Stimulated activated CD8-positive, alpha-beta memory T cell treated with anti-CD3 and anti-CD28 coated beads, Interleukin-7, amount 100 ng/mL, for 1 hour (primary cell): ENCODE data around the gene IRF2.

Experiments used
- DNase-seq, 2 donors: peaks; one replicate each; pipeline ENCODE4 v3.0.0-alpha.2; 2020; ENCODE audit warnings: low read depth in 2 of 2

IRF2 gene

DNA sequence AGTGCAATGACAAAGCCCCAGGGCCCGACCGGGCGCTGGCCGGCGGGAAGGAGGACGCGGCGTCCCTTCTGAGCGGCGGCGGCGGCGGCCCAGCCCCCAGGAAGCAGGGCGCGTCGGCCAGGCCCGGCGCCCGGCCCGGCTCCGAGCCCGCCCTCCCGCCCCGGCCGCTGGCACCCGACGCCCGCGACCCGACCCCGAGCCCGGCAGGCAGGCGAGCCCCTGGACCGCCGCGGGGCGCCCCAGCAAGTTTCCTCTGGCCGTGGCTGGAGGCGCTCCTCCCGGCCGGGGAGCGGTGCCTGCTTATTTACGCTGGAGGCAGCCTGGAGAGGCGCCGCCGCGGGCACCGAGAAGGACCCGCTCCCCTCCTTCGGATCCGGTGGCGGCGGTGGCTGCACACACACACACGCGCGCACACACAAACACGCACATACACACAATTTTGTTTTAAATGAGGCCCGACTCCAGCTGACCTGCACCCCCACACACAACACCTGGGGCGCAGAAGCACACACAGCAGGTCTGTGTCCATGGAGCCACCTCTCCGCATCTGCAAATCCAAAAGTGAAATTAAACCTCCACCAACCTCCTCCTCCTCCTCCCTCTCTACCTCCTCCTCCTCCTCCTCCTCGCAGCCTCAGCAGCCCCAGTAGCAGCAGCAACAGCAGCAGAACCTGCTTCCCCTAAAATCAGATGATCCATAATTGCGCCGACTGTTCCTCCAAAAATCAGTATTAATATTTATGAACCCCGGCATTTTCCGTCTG is 669 bp downstream of the IRF2 start:
- DNase-seq, result peak in 1 of 2 donors; percentile 13

DNA sequence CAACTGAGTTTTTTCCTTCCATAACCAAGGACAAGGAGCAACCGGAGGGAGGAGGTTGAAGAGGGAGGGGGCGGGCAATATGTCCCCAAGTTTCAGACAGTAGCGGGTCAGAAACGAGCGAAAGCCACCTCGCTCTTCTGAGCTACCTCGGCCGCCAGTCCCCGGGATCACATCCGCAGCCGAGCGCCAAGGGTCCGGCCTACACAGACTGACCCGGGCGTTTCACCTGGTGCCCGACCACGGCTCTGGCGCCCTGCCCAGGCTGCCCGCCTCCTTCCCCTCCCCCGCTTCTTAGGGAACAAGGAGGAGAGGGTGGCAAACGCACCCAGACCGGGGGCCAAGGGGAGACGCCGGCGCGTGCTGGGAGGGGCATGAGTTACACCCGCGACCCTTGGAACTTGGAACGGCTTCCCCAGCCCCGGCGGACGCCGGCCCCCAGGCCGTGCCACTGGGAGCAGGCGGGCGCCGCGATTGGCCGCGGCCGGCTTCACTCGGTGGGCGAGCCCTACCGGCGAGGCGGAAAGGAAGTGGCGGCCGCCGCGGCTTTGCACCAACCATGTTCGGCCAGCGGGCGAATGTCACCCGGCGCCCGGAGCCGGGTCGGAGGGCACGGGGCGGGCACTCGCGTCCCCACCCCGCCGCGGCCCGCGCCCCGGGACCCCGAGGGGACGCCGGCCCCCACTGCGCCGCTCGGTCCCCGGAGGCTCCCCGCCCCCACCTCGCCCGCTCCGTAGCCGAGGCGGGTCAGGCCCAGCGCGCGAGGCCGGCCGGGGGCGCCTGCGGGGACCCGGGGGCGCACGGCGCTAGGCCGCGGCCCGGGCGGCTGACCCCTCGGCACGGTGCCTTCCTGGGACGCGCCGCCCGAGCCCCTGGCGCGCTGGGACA is 1.5 kb downstream of the IRF2 start:
- peak in 1 of 2 donors; percentile 17 for DNase-seq

DNA sequence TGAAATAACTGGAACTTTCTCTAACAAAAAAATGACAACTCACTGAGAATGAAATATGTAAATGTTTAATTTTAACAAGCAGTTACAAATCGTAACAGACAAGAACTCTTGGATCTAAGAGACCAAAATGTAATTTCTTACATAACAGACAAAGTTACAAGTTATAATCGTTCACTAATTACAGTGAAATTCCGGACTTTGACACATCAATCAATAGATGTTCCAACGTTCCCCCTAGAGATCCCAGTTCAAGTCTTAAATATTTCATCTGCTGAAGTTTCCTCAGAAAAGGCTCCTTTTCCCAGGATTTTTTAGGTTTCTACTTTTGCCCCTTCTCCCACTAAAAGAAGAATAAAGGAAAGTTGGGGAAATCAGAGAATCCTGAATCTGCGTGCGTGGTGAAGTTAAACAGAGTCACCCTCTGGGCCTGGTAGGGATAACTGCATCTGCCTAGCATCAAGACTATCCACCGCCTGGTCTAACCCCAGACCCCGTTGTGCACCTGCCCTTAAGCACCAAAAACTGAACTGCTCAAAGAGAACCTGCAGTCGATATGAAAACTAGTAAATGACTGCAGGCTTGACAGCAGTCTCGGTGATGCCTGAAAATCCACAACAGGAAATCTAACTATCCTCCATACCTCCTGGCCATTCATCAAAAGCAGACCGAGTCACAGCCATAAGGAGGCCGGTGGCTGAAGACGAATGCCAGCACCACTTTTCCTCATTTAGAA is 2.3 kb downstream of the IRF2 start:
- no peak for DNase-seq

DNA sequence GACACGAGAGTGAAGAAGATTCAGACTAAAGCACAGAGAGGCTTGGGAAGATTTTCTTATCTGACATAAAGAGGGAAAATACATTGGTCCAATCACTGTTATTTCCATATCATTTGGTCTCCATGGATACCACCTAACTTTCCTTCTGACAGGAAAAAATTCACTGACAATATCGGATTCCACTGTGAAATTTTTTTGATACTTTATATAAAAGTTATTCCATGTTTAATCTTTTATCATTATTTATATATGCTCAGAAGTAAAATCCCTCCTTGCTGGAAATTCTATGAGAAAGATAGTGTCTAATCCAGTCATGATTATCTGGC is 3.6 kb downstream of the IRF2 start:
- no peak for DNase-seq

DNA sequence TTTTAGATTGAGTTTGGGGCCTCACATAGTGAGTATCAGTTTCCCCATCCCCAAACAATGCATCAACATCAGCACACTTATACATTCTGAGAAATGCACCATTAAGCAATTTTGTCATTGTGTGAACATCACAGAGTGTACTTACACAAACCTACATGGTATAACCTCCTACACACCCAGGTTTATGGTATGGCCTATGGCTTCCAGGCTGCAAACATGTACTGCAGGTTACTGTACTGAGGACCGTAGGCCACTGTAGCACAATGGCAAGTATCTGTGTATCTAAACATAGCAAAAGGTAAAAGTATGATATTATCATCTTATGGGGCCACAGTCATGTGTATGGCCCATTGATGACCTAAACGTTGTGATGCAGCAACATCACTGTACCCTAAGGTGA is 7.7 kb downstream of the IRF2 start:
- no peak for DNase-seq

DNA sequence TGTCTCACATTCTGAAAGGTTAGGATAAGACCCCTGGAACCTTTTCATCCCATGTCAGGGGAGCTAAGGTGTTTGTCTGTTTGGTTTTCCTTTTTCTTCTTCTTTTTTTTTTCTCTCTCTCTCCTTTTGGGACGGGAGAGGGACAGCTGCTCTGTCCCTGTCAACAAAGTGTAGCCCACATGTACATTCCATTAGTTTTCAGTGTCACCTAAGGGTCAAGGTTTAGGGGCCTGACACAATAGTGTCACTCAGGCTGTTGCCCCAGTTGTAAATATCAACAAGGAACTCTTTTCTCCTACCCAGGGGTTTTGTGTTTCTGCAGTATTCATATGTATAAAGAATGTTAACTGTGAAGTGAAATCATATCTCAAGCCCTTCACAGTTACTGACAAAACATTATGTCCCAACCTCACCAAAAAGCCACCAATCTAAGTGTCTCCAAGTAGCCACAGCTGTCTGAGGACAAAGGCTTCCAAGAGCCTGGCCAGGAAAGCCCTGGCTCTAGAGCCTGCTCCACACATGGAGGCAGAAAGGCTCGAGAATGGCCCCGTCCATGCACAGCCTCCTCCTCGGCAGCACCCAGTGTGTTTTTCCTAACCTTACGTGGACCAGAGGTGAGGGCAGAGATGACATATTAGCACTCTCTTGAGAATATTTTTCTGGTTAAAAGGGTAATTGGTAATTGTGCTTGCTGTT is 9.4 kb downstream of the IRF2 start:
- no peak for DNase-seq

DNA sequence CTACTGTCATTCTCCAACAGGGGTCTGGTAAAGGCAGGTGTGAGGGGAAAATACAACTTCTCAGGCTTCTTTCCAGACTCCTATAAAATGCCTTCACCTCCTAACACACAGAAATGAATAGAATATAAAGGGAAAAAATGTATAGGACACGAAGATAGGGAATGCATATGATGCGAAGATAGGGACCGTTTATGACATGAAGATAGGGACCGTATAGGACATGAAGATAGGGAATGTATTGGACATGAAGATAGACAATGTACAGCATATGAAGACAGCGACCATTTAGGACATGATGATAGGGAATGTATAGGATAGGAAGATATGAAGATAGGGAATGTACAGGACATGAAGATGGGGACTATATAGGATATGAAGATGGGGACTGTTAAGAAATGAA is 10.5 kb downstream of the IRF2 start:
- no peak for DNase-seq

DNA sequence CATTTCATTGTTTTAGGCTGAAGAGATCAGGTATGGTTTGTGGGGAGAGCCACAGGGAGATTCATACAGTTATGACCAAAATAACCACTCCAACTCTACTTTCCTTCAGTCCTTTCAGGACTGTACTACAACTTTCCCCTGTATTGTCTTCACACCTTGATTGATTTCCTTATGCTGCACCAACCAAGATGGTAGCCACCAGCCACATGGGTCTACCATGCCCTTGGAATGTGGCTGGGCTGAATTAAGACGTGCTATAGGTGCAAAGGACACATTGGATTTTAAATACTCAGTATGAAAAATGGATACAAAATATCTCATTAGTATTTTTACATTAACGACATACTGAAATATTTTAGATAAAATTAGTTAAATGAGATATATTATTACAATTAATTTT is 11.2 kb downstream of the IRF2 start:
- no peak for DNase-seq

DNA sequence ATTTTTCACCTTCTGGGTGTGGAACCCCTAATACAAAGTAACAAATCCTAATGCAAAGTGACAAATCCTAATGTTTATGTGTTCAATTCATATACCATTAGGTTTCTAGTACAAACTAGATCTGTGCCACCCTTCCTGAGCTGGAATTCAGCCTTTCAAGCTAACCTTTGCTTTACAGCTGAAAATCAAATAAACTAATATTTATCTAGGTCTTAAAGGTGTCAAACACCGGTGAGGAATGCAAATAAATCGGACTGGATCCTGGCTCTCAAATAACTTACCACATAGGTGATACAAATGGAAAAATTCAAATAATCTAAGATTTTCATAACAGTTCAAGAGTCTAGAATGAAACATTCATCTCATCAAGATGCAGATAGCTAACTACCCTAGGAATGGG is 11.6 kb downstream of the IRF2 start:
- DNase-seq, result no peak

DNA sequence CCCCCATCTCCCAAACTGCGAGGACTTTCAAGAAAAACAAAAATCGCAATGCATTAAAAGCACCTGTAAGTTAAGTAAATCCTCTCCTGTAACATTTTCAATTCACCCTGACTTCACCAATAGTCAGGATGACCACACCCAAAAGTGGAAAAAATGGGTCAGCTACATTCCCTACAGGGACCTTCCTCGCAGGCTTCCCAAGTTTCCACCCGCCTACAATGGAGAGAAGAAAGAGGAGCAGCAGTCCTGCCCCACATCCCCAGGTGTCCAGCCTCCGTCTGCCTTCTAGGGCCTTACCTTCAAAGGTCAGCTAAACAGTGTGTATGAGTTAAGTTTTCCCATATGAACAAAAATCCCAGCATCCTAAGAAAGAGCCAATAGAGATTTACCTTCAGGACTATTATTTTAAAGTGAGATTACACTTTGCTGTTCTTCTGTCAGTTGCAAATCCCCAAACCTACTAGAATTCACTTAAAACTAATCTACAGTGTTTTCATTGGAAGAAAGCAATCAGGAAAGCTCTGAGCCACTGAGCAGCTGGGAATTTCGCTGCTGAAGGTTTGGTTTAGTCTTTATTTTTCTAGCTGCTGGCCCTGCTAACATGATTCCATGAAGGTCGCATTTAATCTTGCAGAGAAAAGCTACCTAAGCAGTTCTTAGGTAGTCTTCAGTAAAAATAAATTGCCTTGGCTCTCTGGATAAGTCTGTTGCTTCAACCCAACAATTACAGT is 12.5 kb downstream of the IRF2 start:
- DNase-seq, result no peak

DNA sequence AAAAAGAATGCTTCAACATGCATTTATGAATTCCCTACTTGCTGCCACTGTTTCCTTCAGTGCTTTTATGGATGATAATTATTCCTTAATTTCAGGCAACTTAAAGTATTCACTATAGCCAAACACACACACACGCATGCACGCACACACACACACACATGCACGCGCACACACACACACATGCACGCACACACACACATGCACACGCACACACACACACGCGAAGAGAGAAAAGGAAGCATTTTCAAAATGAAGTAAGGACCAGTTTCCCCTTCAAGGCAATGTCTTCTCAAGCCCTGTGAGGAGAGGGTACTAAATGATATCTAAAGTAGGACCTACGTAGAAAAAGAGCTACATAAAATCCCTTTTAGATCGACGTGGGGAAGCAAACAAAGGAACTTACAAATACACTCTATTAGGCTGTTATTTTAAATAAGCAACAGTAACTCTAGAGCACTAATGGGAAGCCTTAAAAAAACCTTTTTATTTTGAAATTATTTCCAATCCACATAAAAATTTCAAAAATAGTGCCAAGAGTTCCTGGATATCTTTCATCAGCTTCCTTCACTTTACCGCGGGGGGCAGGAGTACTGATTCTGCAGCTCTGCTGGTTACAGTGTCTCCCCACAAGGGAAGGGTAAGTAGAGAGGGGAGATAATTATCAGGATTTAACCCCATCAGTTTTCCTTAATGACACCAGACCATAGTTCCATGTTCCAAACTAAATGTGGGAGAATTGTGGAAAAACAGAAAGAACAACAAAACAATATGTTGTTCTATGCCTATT is 13.7 kb downstream of the IRF2 start:
- no peak for DNase-seq

DNA sequence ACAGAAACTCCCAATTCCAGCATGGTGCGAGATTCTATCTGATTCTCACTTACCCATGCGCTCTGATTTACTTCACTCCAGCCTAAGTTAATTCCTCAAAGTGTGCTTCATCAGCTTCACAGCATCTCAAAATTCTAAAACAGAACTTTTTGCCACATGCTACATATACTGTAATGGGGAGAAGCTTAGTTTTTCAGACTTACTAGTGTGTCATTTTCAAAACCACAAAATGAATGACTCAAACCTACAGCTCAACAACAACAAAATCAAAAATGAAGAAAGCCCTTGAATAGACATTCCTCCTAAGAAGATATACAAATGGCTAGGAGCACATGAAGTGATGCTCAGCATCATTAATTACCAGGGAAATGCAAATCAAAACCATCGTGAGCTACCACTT is 14.9 kb downstream of the IRF2 start:
- DNase-seq, result no peak

DNA sequence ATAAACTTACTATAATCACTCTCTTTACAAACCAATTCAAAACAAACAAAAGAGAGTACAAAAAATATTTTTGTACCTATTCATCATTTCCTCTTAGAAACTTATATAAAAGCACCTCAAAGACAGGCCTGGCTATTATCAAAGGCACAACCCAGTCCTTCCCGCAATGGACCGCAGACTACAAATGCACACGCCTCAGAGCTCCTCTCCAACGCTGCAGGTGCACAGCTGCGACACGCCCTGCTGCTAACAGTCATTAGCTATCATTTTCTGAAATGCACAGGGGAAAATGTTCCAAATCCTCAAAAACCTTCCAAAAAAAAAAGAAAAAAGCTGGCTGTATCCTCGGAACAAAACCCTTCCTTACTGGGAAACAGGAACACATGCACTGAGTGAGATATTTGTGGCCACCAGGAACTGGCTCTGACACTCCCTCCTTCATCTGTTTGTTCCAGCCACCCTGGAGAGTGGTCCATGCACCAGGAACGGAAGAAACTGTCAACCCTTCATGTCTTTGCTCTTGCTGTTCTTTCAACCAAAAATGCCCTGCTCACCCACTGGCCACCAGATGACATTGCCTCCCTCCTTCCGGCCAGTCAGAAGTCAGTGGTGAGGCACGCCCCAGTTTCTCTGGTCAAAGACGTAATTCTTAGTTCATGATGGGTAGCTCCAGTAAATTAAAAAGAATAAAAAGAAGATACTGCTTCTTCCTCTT is 16.7 kb downstream of the IRF2 start:
- DNase-seq, result no peak

DNA sequence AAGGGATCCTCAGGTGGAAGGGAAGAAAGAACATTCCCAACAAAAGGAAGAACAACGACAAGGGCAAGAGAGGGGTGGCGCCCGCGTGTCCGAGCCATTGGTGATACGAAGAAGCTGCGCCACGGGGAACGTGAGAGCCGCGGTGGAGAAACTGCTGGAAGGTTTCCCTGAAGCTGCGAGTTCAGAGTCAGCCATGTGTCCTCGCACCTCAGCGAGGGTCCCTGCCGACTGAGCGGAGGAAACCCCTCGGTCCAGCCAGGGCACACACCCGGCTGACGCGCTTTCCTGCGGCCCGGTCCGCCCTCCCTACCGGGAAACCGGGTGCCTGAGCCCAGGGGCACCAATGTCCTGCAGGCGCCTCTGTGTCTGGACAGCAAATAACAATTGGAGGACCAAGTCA is 18.0 kb downstream of the IRF2 start:
- no peak for DNase-seq

DNA sequence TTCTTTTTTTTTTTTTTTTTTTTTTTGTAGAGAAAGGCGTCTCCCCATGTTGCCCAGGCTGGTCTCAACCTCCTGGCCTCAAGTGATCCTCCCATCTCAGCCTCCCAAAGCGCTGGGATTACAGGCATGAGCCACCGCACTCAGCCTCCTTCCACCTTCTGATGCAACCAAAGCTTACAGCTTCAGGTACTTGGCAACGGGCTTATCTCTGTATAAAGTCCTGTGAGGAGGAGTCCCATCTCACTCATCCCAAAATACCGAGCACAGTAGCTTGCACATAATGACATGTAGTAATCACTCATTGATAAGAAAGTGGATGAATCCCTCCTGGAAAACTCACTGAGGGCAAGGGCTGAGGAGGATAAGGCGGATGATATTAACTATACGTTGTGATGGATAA is 19.1 kb downstream of the IRF2 start:
- DNase-seq, result no peak

DNA sequence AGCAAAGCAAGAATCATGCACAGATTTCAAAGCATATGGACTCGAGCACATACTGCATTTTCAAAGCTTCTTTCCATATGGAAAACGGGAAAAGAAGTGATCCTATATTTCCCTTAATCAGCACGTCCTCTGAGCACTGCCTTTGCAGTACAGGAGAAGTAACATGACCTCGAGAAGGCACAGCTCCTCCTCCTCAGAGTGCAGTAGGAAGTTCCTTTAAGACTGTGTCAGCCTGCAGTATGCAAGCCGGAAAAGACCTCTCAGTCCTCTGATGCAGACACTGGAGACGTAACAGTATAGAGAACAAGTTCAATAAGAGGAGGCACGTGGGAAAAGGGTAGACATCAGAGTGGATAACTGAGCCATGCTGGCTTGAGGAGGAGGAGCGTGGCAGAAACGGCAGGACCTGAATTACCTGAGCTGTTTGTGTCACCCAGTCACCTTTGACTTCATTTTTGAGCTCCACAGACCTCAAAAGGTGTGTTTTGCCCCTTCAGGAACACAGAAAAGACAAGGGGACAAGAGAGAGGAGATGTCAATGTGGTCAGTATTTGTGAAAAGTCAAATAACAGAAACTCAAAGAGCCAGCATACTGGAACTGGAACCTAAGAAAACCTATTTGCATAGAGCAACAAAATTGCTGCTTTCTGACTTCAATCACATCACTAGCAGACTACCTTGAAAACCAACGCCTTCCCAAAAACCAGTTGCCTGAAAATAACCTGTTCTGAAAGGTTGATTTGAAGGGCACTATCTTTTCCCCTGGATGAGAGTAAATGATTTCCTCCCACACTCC is 20.8 kb downstream of the IRF2 start:
- DNase-seq, result no peak

DNA sequence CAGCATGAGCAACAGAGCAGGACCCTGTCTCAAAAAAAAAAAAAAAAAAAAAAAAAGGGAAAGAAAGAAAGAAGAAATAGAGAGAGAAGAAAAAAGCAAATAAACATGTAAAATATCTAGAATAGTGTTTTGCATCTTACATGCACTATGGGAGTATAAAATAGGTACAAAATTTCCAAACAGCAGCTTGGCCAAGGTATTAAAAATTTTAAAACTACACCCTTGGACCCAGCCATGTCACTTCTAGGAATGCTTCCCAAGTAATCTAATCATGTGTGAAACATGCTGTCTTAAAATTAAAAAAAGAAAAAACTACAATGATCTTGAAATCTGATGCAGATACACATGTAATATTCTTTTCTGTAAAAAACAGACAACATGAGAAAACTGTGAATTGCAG is 21.6 kb downstream of the IRF2 start:
- DNase-seq, result no peak

DNA sequence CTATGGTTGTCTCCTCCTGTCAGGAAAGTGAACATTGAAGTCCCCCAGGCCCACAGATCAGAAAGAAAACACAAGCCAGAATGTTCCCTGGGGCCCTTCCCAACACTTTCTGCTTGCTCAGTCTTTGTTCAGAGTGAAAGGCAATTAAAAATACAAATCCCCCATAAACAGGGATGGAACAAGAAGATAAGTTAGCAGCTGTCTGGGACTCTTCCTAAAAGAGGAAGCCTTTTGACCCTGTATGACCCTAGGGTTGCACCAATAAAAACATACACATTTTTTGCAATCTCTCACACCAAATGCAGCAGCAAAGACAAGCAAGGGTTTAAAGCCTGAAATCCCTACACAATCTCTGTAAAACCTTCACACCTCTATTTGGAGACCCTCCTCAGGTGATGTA is 22.6 kb downstream of the IRF2 start:
- DNase-seq, result no peak
